ENCODE results near the gene PPP3CB. TPM values are rescaled to one million over a fixed set of nuclear protein-coding genes. Genes with fewer than 3 reads are reported as not detected.
A peak's percentile ranks its signal among the peaks of the same experiment; 100 is the strongest.

The PPP3CB gene
- total RNA-seq = 50.5 TPM
- long read RNA-seq, partial matches to known transcripts = 10 of 25 reads
- long read RNA-seq, other reads (novel, unspliced or antisense) = 10 of 25 reads

DNA sequence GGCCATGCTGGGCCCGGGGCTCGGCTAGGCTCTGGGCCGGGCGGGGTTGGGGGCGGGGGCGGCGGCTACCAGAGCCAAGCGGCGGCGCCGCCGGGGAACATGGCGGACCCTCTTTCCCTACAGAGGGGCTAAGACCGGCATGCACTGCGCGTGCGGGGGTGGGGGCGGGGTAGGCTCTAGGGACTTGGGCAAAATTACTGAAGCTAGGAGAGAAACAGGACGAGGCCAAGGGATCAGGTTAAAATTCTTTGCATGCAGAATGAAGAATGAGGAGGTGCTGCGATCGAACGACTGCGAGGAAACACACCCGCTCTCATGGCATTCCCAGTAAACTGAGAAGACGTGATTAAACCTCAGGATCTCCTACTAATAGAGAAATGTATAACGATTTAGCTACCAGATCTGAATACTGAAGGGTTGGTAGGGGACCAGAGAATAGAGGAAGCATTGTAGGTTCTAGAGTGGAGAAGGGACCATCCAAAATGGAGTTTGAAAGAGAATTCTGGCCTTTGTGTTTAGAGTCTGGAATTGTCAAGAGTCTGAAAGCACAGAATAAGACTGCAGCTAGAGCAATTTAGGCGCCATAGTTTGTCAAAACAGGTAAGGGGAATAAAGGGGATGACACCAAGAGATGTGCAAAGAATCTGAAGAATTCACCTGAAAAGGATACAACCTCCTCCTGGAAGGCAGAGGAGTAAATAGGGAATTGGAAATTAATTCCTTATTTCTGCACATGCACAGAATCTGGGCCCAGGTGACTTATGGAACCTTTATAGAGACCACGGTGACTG, at the start of gene PPP3CB:
TSS of gene PPP3CB (minus strand) at position 141 of the 791 bp plus-strand sequence. CDS start at position 6, 135 bp downstream.
- DNase-seq (ENCODE audit: low spot score) = peak; percentile 94

DNA sequence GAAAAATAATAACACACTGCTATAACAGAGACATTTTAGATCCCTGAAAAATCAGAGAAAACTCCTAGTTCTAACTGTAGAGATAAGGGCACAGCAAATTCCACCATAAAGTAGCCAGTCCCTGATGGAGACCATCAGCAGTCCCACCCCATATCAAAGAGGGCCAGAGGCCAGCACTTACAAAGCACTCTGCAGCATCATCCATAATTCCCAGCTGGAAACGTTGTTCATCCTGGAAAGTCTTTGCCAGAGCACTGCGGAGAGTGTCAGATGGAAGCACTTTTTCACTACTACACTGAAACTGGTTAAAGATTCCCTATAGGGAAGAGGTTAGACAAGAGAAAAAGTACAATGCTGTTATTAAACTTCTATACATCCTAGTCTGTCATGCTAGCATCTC, 49.5 kb upstream of the PPP3CB start:
- no peak for DNase-seq (ENCODE audit: low spot score)

DNA sequence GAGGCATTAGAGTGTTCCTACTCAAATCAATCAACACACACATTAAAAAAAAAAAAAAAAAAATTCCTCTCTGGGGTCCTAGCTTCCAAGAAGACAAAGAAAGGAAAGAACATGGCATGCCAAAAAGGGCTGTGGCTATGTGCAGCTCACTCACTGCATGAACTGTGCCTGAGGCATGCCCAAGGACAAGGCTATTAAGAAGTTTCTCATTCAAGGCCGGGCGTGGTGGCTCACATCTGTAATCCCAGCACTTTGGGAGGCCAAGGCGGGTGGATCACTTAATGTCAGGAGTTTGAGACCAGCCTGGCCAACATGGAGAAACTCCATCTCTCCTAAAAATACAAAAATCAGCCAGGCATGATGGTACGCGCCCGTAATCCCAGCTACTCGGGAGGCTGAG, 41.9 kb upstream of the PPP3CB start:
- no peak for DNase-seq (ENCODE audit: low spot score)

DNA sequence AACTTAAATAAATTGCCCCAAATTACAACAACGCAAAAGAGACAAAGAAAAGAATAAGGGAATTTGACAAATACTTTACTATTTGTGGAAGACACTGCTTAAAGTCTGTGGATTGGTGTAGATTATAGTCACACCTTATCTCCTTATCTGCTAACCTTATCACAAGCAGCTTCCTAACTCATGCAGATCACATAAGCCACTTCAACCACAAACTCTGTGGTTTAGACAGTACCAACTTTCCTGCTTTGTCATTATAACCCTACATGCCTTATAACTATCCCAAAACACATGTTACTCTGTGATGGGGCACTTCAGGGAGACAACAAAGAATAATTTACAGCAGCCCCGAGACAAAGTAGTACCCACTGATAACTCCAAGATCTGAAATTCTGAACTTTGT, 41.5 kb upstream of the PPP3CB start:
- no peak for DNase-seq (ENCODE audit: low spot score)

DNA sequence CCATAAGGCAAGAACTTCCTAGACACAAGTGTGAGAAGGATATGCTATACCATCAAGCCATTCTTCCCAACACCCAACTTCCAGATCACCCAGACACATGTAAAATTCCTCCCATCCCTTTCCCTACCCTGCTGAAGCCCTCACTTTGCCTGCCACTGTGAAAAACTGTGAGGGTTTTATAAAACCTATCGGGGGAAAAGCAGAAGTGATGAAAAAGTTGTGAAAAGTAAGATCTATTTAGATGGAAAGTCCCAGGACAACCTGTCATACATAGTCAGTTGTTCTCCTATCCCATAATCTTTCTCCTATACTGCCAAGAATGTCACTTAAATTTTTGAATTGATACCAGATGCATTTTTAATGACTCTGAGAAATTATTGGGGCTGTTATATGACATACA, 39.0 kb upstream of the PPP3CB start:
- DNase-seq (ENCODE audit: low spot score) = no peak

DNA sequence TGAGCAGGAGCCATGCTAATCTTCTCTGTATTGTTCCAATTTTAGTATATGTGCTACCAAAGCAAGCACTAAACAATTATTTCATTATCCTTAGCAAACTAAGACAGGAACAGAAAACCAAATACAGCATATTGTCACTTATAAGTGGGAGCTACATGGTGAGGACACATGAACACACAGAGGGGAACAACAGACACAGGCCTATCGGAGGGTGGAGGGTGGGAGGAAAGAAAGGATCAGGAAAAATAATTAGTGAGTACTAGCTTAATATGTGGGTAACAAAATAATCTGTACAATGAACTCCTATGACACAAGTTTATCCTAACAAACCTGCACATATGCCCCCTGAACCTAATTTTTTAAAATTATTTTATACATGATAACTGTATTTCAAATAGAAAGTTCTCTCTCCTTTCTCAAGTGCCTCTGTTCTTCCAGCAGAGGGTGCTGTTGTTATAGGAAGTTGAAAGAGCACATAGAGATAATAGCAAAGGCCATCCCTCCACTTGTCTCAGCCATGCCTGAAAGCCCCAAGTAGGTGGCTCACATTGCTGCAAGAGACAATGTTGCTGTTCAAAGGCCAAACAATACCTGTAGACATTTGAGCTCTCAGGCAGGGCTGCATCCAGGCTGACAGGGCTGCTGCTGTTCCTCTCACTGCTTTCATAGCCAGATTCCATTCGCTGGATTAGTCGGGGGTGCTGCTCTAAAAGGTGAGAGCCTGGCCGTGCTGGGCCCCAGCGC, 33.4 kb upstream of the PPP3CB start:
- no peak for DNase-seq (ENCODE audit: low spot score)

DNA sequence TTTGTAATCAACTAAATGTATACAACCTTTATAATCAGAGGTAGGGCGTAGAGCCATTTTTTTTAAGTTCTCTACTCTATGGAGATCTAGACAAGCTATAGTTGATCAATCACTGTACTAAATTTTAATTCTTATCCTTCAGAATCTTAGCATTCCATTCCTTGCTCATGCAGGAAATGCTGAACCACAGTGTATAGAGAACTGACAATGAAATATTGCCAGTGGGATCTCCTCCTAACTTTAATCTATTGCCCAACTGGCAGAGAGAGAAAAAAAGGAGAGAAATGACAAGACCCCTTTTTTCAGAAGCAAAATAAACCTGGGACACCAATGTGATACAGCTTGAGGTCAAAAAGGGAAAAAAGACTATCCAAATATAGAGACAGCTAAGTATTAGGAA, 26.4 kb upstream of the PPP3CB start:
- DNase-seq (ENCODE audit: low spot score) = no peak

DNA sequence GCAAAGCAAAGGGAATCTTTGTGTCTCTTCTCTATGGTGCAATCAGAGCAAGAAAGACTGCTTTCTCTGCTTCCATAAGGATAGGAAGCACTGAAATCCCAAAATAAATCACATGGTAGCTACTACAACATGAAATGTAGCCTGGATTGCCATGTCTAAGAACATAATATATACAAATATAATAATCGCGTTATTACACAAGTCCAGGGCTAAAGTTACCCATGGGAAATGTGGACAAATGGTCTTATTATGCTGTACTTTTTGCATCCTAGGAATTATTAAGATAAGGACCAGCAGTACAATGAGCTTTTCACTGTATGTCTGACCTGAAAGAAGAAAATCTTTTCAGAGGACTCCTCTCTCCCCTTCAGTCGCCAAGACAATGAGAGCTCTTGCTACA, 23.5 kb upstream of the PPP3CB start:
- DNase-seq (ENCODE audit: low spot score) = no peak

DNA sequence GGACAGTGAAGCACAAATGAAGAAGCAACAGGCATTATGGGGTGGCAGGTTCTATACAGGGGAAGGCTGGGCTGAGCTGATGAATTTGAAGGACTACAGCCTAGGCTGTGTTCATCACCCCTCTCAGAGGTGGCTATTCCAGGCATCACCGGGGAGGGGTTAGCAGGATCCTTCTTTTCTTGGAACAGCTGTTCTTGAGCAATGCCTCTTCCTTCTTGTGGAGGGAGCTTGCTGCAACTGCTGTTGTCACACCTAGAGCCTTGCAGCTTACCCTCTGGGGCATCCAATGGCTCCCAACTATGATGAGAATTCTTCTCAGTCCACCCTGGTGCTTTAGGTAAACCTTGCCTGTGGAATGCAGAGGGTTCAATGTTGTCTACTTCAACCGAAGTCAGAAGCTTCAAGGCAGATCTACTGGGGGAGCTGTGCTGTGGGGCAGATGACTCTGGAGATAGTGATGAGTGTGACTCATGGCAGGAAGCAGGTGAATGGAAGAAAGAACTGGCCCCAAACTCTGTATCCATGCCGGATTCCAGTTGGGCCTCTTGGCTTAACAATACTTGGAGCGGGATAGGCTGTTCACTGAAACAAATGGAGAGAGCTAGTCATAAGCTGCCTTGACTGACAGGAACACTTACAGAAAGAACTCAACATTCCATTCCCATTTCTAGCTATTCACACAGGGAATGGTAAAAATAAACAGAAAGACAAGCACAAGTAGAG, 21.5 kb upstream of the PPP3CB start:
- DNase-seq (ENCODE audit: low spot score) = no peak

DNA sequence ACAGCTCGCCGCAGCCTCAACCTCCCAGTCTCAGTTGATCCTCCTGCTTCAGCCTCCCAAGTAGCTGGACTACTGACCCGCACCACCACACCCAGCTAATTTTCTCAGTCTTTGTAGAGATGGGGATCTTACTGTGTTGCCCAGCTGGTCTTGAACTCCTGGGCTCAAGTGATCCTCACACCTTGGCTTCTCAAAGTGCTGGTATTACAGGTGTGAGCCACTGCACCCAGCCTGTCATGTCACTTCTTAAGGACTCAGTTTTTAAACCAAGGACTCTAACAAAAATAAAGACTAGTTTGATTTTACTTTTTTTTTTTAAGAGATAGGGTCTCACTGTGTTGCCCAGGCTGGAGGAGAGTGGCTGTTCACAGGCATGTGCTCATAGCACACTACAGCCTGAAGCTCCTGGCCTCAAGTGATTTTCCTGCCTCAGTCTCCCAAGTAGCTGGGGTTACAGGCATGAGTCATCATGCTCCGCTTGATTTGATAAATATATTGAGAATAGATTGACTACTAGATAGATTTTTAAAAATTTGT, 16.5 kb upstream of the PPP3CB start:
- no peak for DNase-seq (ENCODE audit: low spot score)

DNA sequence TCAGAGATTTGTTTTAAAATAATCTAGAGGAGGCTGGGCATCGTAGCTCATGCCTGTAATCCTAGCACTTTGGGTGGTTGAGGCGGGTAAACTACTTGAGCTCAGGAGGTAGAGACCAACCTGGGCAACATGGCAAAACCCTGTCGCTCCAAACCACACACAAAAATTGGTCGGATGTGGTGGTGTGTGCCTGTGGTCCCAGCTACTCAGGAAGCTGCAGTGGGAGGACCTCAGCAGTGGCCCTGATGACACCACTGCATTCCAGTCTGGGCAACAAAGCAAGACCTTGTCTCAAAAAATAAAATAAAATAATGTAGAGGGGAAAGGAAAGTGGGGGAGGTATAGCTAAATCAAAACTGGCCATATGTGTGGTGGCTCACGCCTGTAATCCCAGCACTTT, 13.9 kb upstream of the PPP3CB start:
- no peak for DNase-seq (ENCODE audit: low spot score)

DNA sequence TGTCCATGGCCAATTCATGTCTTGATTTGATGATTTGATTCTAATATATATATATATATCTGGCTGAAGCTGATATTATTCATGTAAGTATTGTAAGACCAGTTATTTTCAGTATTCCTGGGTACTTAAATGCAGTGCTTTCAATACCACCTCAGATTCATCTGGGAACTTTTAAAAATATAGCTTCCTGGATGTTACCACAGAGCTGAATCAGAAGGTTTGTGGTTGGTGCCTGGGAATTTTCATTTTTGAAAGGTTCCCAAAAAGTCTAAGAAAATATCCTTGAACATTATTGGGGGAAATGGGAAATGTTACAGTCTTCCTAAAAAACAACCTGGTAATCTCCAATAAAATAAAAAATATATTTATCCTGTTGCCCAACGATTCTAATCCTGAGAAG, 10.7 kb upstream of the PPP3CB start:
- DNase-seq (ENCODE audit: low spot score) = no peak

DNA sequence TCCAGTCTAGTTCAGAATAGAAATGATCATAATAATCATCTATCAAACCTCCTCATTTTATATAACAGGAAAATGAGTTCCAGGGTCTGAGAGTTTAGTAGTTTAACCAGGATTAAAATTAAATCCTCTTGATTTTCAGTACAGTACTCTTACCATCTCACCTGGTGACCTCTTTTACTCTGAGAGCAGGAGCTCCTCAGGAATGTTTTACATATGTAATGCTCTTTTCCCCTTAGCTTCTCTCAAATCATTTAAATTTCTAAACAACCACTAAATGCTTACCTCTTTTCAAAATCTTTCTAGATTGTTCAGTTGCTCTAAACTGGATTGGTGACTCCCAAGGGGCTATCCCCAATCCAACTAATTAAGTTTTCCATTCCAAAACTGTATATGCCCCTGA, 10.2 kb upstream of the PPP3CB start:
- DNase-seq (ENCODE audit: low spot score) = no peak

DNA sequence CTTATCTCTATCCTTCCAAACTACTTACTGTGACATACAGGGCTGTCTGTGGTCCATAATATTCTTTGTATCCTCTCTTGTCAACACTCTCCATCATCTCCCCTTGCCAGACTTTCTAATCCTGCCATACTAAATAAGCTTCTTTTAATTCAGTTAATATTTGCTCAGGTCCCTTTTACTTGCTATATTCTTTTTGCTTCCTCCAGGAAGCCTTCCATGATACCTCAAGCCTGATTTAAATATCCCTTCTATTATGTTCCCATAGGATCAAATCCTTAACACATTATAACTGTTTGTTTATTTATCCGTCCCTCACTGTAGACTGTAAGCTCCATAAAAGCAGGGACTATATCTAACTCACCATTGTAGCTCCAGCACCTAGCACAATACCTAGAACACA, 7.2 kb upstream of the PPP3CB start:
- no peak for DNase-seq (ENCODE audit: low spot score)

DNA sequence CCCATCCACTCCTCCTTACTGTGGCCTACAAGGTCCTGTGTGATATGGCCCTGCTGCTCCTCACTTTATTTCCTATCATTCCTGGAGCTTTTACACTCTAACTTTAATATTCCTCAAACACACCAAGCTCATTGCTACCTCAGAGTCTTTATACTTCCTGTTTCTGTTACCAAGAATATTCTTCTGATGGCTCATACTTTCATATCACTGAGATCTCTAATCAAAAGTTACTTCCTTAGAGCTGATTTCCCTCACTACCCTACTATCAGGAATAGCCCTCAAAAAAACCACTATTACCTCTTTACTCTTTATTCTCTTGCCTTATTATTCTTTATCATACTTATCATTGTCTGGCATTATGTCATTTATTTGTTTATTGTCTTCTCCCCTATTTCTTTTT, 5.8 kb upstream of the PPP3CB start:
- DNase-seq (ENCODE audit: low spot score) = no peak

DNA sequence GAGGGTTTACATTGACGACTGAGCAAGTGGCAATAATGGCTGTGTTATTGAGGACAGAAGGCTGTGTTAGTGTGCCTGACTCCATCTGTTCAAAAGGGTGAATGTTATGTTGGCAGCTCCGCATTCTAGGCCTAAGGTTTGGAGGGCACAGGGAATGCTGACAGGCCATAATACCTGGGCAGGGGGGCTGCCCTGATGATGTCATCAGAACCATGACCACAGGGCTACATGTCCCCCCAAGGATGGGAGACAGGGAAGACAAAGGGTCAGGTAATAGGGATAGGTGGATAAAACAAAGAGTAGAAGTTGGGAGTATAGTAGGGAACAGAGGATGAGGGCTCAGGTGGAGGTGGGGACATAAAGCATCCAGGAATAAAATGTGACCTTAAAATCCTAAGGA, 1.8 kb upstream of the PPP3CB start:
- no peak for DNase-seq (ENCODE audit: low spot score)

DNA sequence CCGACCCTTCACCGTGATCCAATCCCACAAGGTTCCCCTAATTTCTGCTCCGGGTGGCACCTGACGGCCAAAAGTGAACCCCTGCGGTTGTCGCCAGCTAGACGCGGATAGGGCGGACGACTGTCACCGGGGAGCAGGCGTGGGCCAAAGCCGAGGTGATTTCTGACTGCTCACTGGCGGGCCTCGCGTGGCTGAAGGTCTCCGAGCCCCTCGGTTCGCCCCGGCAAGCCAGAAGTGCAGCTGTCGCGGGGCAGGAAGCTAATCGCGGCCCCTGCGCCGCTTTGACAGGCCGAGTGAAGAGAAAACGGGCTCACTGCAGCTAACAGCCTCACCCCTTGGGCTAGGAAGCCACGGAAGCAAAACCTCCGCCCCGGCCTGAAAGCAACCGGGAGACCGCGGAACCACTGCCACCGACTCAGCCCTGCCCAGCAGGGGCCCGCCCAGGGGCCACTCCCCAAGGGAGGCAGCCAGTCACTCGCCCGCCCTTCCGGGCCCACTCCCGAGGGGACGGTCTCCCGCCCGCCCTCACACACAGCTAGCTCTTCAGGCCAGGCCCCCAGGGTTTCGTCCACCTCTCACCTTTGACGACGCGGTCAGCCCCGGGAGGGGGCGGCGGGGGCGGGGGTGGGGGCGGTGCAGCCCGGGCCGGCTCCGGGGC, 469 bp downstream of the PPP3CB start:
- peak; percentile 97 for DNase-seq (ENCODE audit: low spot score)

DNA sequence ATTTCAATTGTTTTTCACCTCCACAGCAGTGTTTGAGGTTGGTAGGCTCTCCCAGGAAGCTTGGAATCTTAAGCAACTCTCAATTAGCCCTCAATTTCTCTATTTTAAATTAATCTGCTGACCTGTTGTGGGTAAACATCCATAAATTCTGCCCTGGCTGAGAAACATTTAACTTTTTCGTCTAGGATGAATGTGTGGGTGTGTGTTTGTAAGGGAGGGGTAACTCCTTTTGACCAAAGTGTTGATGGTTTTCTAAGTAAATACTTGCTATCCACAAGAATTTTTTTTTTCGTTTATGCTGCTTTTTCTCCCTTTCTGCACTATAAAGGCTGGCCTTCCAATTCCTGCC, 973 bp downstream of the PPP3CB start:
- DNase-seq (ENCODE audit: low spot score) = no peak

DNA sequence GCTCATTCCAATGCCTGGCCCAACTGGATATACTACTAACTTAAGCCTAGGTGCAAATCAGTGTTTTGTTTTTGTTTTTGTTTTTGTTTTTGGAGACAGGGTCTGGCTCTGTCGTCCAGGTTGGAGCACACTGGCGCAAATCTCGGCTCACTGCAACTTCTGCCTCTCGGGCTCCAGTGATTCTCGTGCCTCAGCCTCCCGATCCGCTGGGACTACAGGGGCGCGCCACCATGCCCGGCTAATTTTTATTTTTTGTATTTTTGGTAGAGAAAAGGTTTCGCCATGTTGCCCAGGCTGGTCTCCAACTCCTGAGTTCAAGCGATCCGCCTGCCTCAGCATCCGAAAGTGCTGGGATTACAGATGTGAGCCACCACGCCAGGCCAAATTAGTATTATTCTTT, 1.6 kb downstream of the PPP3CB start:
- DNase-seq (ENCODE audit: low spot score) = no peak

DNA sequence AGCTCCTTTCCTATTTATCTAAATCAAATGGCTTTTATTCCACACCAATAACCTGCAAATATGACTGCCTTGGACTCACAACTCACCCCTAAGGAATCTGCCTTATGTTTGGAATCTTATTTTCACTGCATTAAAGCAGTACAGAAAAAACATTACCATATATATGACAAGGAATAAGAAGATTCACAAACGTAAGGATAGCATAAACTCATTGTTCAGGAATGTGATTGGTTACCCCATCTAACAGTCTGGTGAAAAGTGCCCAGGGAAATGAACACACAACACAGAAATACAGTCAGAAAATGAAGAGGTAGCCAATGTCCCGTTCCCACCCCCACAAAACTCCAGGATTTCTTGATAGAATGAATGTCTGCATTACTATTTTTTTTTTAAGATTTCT, 2.0 kb downstream of the PPP3CB start:
- DNase-seq (ENCODE audit: low spot score) = no peak

DNA sequence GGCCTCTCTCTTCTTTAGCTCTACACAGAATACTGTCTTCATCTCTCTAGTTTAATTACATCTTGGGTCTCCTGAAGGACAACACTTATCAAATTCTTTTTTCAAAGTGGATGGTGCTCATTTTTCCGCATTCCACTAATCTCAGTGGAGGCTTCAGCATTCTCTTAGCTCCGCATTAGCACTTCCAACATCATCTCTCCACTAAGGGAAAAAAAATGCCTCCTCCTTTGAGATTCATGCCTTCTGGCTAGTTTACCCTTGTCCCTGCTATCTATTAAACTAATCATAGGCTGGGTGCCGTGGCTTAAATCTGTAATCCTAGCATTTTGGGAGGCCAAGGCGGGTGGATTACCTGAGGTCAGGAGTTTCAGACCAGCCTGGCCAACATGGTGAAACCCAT, 9.2 kb downstream of the PPP3CB start:
- DNase-seq (ENCODE audit: low spot score) = no peak

Measured in mesenteric fat pad (tissue), 1 donor.